ENCODE data around the gene POMGNT1. TPM values are rescaled to one million over a fixed set of nuclear protein-coding genes. Genes with fewer than 3 reads are reported as not detected.

The POMGNT1 gene
- total RNA-seq = 37.2 and 42.8 TPM in 2 replicates

GRCh38 chr1:46197964-46198811, at the start of gene POMGNT1:
TSS of gene POMGNT1 (minus strand) at chr1:46198434. CDS start at chr1:46197821, 613 bp downstream.

GRCh38 chr1:46247436-46248121, 49.3 kb upstream of the POMGNT1 start, which contains the start of gene RAD54L:
TSS of gene RAD54L (plus strand) at chr1:46247763. CDS start at chr1:46248406, 643 bp downstream.

DNA sequence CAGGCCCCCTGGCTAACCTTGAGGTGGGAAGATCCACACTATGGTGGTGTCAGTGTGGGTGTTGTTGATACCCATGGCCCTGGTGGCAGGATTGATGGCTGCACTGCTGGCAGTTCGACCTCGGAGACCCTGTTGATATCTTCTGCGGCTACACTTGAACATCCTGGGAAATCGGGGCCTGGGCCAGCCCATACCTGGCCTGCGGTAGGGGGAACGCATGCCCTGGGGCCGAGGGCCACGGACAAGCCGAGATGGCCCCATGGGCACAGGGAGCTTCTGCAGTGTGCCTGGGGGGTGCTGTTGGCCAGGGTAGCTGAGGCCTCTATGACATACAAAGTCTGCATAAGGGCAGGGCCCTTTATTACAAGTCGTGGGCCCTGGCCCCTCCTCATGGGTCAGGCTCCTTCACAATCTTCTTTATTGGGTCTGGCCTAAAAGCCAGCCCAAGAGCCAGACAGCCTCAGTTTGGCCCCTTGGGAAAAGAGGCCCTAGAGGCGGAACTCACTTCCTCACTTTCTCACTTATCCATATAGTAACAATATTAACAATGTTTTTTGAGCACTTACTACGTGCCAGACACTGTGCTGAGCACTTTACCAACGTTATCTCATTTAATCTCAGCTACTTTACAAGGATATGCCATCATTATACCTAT, 21.9 kb downstream of the POMGNT1 start, which contains the start of gene P3R3URF:
TSS of gene P3R3URF (minus strand) at position 278 of the 655 bp plus-strand sequence. CDS start at position 261, 17 bp downstream.

GRCh38 chr1:46174448-46175231, 23.6 kb downstream of the POMGNT1 start, which contains the start of gene TSPAN1:
TSS of gene TSPAN1 (plus strand) at chr1:46175087. CDS start at chr1:46181108, 6,021 bp downstream.

Other genes starting within 250 kb of the POMGNT1 start
- gene PIK3R3, start 65.8 kb downstream of the POMGNT1 start, total RNA-seq = 0.18 and 1.8 TPM in 2 replicates
- gene TSPAN1, start 23.3 kb downstream of the POMGNT1 start, total RNA-seq = 0.49 TPM in 1 of 2 replicates, not detected in the other
- gene P3R3URF, start 21.9 kb downstream of the POMGNT1 start, total RNA-seq = not detected in 2 replicates
- gene LURAP1, start 4.9 kb upstream of the POMGNT1 start, total RNA-seq = 1.1 and 2.9 TPM in 2 replicates
- gene RAD54L, start 49.3 kb upstream of the POMGNT1 start, total RNA-seq = 4.9 and 5.7 TPM in 2 replicates
- 95.3 and 121 TPM in 2 replicates for gene LRRC41, start 105.2 kb upstream of the POMGNT1 start, total RNA-seq
- 494 and 497 TPM in 2 replicates for gene UQCRH, start 105.3 kb upstream of the POMGNT1 start, total RNA-seq
- gene NSUN4, start 142.4 kb upstream of the POMGNT1 start, total RNA-seq = 9.1 and 11.4 TPM in 2 replicates
- 0.54 and 3.4 TPM in 2 replicates for gene FAAH, start 195.9 kb upstream of the POMGNT1 start, total RNA-seq